Measurements from ENCODE around the gene ACO2. TPM values are rescaled to one million over a fixed set of nuclear protein-coding genes. Genes with fewer than 3 reads are reported as not detected.

ACO2 gene
- total and polyA plus RNA-seq, 9 donors, result 64.6 to 117 (median 105) TPM

GRCh38 chr22:41505511-41506220, 36.7 kb downstream of the ACO2 start:
- DNase-seq, result no peak
- Histone ChIP-seq H3K36me3 (ENCODE audit: control insufficient read depth, insufficient read depth, low read length) (peaks cover 66% of the 10 kb centered on the region), H3K4me3 (ENCODE audit: low read length) (no peak overlapping the region), H3K4me1 (ENCODE audit: control insufficient read depth, insufficient read depth, low read length) (no peaks in the 10 kb centered on the region), H3K27ac (ENCODE audit: low read length) (no peak overlapping the region), H3K9me3 (replicated peaks; ENCODE audit: control insufficient read depth, low read depth, low read length) (no peaks in the 10 kb centered on the region), H3K27me3 (ENCODE audit: control insufficient read depth, insufficient read depth, low read length) (no peaks in the 10 kb centered on the region)
- 88% methylated on average over 6 of the region's 10 CpGs for WGBS (ENCODE audit: insufficient coverage)

GRCh38 chr22:41507330-41508063, 38.6 kb downstream of the ACO2 start:
- Histone ChIP-seq H3K27me3 (ENCODE audit: control insufficient read depth, insufficient read depth, low read length) (no peaks in the 10 kb centered on the region), H3K4me1 (ENCODE audit: control insufficient read depth, insufficient read depth, low read length) (peaks cover 13% of the 10 kb centered on the region), H3K9me3 (replicated peaks; ENCODE audit: control insufficient read depth, low read depth, low read length) (no peaks in the 10 kb centered on the region), H3K27ac (ENCODE audit: low read length) (no peak overlapping the region), H3K4me3 (ENCODE audit: low read length) (no peak overlapping the region), H3K36me3 (ENCODE audit: control insufficient read depth, insufficient read depth, low read length) (peaks cover 61% of the 10 kb centered on the region)
- DNase-seq, result no peak
- WGBS (ENCODE audit: insufficient coverage), result 86% methylated on average over 15 of the region's 23 CpGs

- no peaks in the 10 kb centered on the region for H3K27me3 ChIP-seq (ENCODE audit: control insufficient read depth, insufficient read depth, low read length)
- peaks cover 71% of the 10 kb centered on the region for H3K36me3 ChIP-seq (ENCODE audit: control insufficient read depth, insufficient read depth, low read length)
- 69% methylated on average over 8 of the region's 12 CpGs for WGBS (ENCODE audit: insufficient coverage)
- H3K9me3 ChIP-seq (replicated peaks; ENCODE audit: control insufficient read depth, low read depth, low read length), result no peaks in the 10 kb centered on the region
- no peak for DNase-seq
- peaks cover 25% of the 10 kb centered on the region for H3K4me1 ChIP-seq (ENCODE audit: control insufficient read depth, insufficient read depth, low read length)
- H3K27ac ChIP-seq (ENCODE audit: low read length), result no peak overlapping the region
- no peak overlapping the region for H3K4me3 ChIP-seq (ENCODE audit: low read length)
Observed at GRCh38 chr22:41508770-41509170, 39.9 kb downstream of the ACO2 start.

- H3K9me3 ChIP-seq (replicated peaks; ENCODE audit: control insufficient read depth, low read depth, low read length), result no peaks in the 10 kb centered on the region
- H3K27me3 ChIP-seq (ENCODE audit: control insufficient read depth, insufficient read depth, low read length), result no peaks in the 10 kb centered on the region
- peak overlapping the region; percentile 38 for H3K27ac ChIP-seq (ENCODE audit: low read length)
- peak; percentile 48 for DNase-seq
- peaks cover 85% of the 10 kb centered on the region for H3K36me3 ChIP-seq (ENCODE audit: control insufficient read depth, insufficient read depth, low read length)
- no peak overlapping the region for H3K4me3 ChIP-seq (ENCODE audit: low read length)
- H3K4me1 ChIP-seq (ENCODE audit: control insufficient read depth, insufficient read depth, low read length), result peaks cover 29% of the 10 kb centered on the region
- 80% methylated on average over 1 of the region's 2 CpGs for WGBS (ENCODE audit: insufficient coverage)
Observed at GRCh38 chr22:41511521-41511968, 42.6 kb downstream of the ACO2 start.

GRCh38 chr22:41512421-41513194, 43.7 kb downstream of the ACO2 start:
- Histone ChIP-seq H3K36me3 (ENCODE audit: control insufficient read depth, insufficient read depth, low read length) (peaks cover 90% of the 10 kb centered on the region), H3K4me1 (ENCODE audit: control insufficient read depth, insufficient read depth, low read length) (peaks cover 29% of the 10 kb centered on the region), H3K4me3 (ENCODE audit: low read length) (no peak overlapping the region)

GRCh38 chr22:41513391-41513790, 44.5 kb downstream of the ACO2 start:
- H3K4me1 ChIP-seq (ENCODE audit: control insufficient read depth, insufficient read depth, low read length), result peaks cover 32% of the 10 kb centered on the region
- no peak overlapping the region for H3K4me3 ChIP-seq (ENCODE audit: low read length)
- no peaks in the 10 kb centered on the region for H3K27me3 ChIP-seq (ENCODE audit: control insufficient read depth, insufficient read depth, low read length)
- peak overlapping the region; percentile 65 for H3K27ac ChIP-seq (ENCODE audit: low read length)
- 63% methylated on average over 5 of the region's 5 CpGs for WGBS (ENCODE audit: insufficient coverage)
- DNase-seq, result no peak
- peaks cover 90% of the 10 kb centered on the region for H3K36me3 ChIP-seq (ENCODE audit: control insufficient read depth, insufficient read depth, low read length)
- H3K9me3 ChIP-seq (replicated peaks; ENCODE audit: control insufficient read depth, low read depth, low read length), result no peaks in the 10 kb centered on the region

More at GRCh38 chr22:41512421-41513194, 43.7 kb downstream of the ACO2 start:
- 26% methylated on average over 5 of the region's 17 CpGs for WGBS (ENCODE audit: insufficient coverage)
- Histone ChIP-seq H3K27ac (ENCODE audit: low read length) (peak overlapping the region; percentile 65), H3K27me3 (ENCODE audit: control insufficient read depth, insufficient read depth, low read length) (no peaks in the 10 kb centered on the region), H3K9me3 (replicated peaks; ENCODE audit: control insufficient read depth, low read depth, low read length) (no peaks in the 10 kb centered on the region)
- peak; percentile 54 for DNase-seq

GRCh38 chr22:41516462-41516861, 47.5 kb downstream of the ACO2 start:
- H3K4me3 ChIP-seq (ENCODE audit: low read length), result no peak overlapping the region
- H3K9me3 ChIP-seq (replicated peaks; ENCODE audit: control insufficient read depth, low read depth, low read length), result no peaks in the 10 kb centered on the region
- no peaks in the 10 kb centered on the region for H3K27me3 ChIP-seq (ENCODE audit: control insufficient read depth, insufficient read depth, low read length)
- DNase-seq, result no peak
- peaks cover 88% of the 10 kb centered on the region for H3K36me3 ChIP-seq (ENCODE audit: control insufficient read depth, insufficient read depth, low read length)
- H3K4me1 ChIP-seq (ENCODE audit: control insufficient read depth, insufficient read depth, low read length), result peaks cover 29% of the 10 kb centered on the region
- H3K27ac ChIP-seq (ENCODE audit: low read length), result no peak overlapping the region
- 96% methylated on average over 3 of the region's 8 CpGs for WGBS (ENCODE audit: insufficient coverage)

- Histone ChIP-seq H3K36me3 (ENCODE audit: control insufficient read depth, insufficient read depth, low read length) (peaks cover 85% of the 10 kb centered on the region), H3K27ac (ENCODE audit: low read length) (no peak overlapping the region), H3K4me1 (ENCODE audit: control insufficient read depth, insufficient read depth, low read length) (peaks cover 20% of the 10 kb centered on the region), H3K9me3 (replicated peaks; ENCODE audit: control insufficient read depth, low read depth, low read length) (no peaks in the 10 kb centered on the region), H3K27me3 (ENCODE audit: control insufficient read depth, insufficient read depth, low read length) (no peaks in the 10 kb centered on the region), H3K4me3 (ENCODE audit: low read length) (no peak overlapping the region)
- WGBS (ENCODE audit: insufficient coverage), result 45% methylated on average over 10 of the region's 22 CpGs
- DNase-seq, result peak; percentile 61
Observed at GRCh38 chr22:41517172-41518047, 48.5 kb downstream of the ACO2 start.

- Histone ChIP-seq H3K27ac (ENCODE audit: low read length) (no peak overlapping the region), H3K4me3 (ENCODE audit: low read length) (no peak overlapping the region), H3K9me3 (replicated peaks; ENCODE audit: control insufficient read depth, low read depth, low read length) (no peaks in the 10 kb centered on the region), H3K36me3 (ENCODE audit: control insufficient read depth, insufficient read depth, low read length) (peaks cover 85% of the 10 kb centered on the region), H3K27me3 (ENCODE audit: control insufficient read depth, insufficient read depth, low read length) (no peaks in the 10 kb centered on the region), H3K4me1 (ENCODE audit: control insufficient read depth, insufficient read depth, low read length) (peaks cover 14% of the 10 kb centered on the region)
- no CpG with 5 or more reads among the region's 7 CpGs for WGBS (ENCODE audit: insufficient coverage)
- DNase-seq, result no peak
Observed at GRCh38 chr22:41518048-41518347, 49.1 kb downstream of the ACO2 start.
